ENCODE measurements around the gene LRRC75A. TPM values are rescaled to one million over a fixed set of nuclear protein-coding genes. Genes with fewer than 3 reads are reported as not detected.

The LRRC75A gene
- total RNA-seq, 1 experiment from 2014 or later, result 22.9 TPM

GRCh38 chr17:16422416-16422815, 69.6 kb downstream of the LRRC75A start (continued):
- TF ChIP-seq CTCF (IDR thresholded peaks at IDR 0.05) (no peak), CDX4 (CRISPR knock-in tag; IDR thresholded peaks at IDR 0.05; ENCODE audit: borderline replicate concordance) (no peak), ZNF138 (CRISPR knock-in tag; conservative IDR thresholded peaks at IDR 0.05) (no peak), ZNF232 (CRISPR knock-in tag; IDR thresholded peaks at IDR 0.05) (no peak), NR3C1 (CRISPR knock-in tag; conservative IDR thresholded peaks at IDR 0.05; ENCODE audit: low read depth) (no peak)

- POLR2A ChIA-PET, result no interaction called here
- no peaks in the 10 kb centered on the region for H3K9me3 Mint-ChIP-seq
- no peak for ATAC-seq
- DNase-seq (ENCODE audit: low spot score), result no peak
- CTCF ChIA-PET, result no interaction called here
- H3K36me3 Mint-ChIP-seq, result no peaks in the 10 kb centered on the region
- H3K27ac Mint-ChIP-seq, result no peak overlapping the region
- peaks cover 27% of the 10 kb centered on the region for H3K4me1 Mint-ChIP-seq
- H3K4me3 Mint-ChIP-seq, result no peak overlapping the region
- H3K27me3 Mint-ChIP-seq (ENCODE audit: low read depth), result no peaks in the 10 kb centered on the region; the same call in 1 of the 2 replicates
- TF ChIP-seq ZNF281 (CRISPR knock-in tag; IDR thresholded peaks at IDR 0.05) (no peak), TP53 (CRISPR knock-in tag; IDR thresholded peaks at IDR 0.05) (no peak), NR3C1 (CRISPR knock-in tag; conservative IDR thresholded peaks at IDR 0.05; ENCODE audit: low read depth) (no peak), HMGXB4 (CRISPR knock-in tag; IDR thresholded peaks at IDR 0.05) (no peak), AR (CRISPR knock-in tag; IDR thresholded peaks at IDR 0.05) (no peak), RELA (CRISPR knock-in tag; IDR thresholded peaks at IDR 0.05; ENCODE audit: borderline replicate concordance) (no peak), CDX4 (CRISPR knock-in tag; IDR thresholded peaks at IDR 0.05; ENCODE audit: borderline replicate concordance) (no peak), ERG (CRISPR knock-in tag; IDR thresholded peaks at IDR 0.05) (no peak), IRF2 (CRISPR knock-in tag; IDR thresholded peaks at IDR 0.05; ENCODE audit: borderline replicate concordance, low read depth) (no peak), GRHL2 (CRISPR knock-in tag; IDR thresholded peaks at IDR 0.05; ENCODE audit: insufficient replicate concordance, severe bottlenecking) (no peak), MYBL2 (CRISPR knock-in tag; IDR thresholded peaks at IDR 0.05) (no peak), CREM (CRISPR knock-in tag; IDR thresholded peaks at IDR 0.05) (no peak), FOXP1 (CRISPR knock-in tag; IDR thresholded peaks at IDR 0.05; ENCODE audit: borderline replicate concordance) (no peak), ATF6 (CRISPR knock-in tag; IDR thresholded peaks at IDR 0.05) (no peak), MAX (CRISPR knock-in tag; IDR thresholded peaks at IDR 0.05) (no peak), MLX (CRISPR knock-in tag; IDR thresholded peaks at IDR 0.05) (no peak)
Measured at GRCh38 chr17:16419929-16420271, 72.1 kb downstream of the LRRC75A start.
